Mammary epithelial cell (primary cell): ENCODE measurements around the gene TIMM21.

ENCODE experiments used
- EZH2 ChIP-seq: IDR thresholded peaks from 2 replicates; pipeline ENCODE4 v1.6.1; 2012; ENCODE audit warnings: low read length, inconsistent platforms, borderline replicate concordance
- TF ChIP-seq, protein P1 (sequence below), 2 donors: IDR thresholded peaks in 1 of 2; conservative IDR thresholded peaks in 1 of 2; 2 replicates each; pipeline ENCODE4 v1.5.1; 2011 to 2012; ENCODE audit warnings: inconsistent platforms in 2 of 2, low read length in 2 of 2, mild to moderate bottlenecking in 2 of 2, control low read depth in 1 of 2, low read depth in 1 of 2; ENCODE audit not compliant: insufficient read depth in 1 of 2; ENCODE audit errors: extremely low read depth in 1 of 2

DNA sequence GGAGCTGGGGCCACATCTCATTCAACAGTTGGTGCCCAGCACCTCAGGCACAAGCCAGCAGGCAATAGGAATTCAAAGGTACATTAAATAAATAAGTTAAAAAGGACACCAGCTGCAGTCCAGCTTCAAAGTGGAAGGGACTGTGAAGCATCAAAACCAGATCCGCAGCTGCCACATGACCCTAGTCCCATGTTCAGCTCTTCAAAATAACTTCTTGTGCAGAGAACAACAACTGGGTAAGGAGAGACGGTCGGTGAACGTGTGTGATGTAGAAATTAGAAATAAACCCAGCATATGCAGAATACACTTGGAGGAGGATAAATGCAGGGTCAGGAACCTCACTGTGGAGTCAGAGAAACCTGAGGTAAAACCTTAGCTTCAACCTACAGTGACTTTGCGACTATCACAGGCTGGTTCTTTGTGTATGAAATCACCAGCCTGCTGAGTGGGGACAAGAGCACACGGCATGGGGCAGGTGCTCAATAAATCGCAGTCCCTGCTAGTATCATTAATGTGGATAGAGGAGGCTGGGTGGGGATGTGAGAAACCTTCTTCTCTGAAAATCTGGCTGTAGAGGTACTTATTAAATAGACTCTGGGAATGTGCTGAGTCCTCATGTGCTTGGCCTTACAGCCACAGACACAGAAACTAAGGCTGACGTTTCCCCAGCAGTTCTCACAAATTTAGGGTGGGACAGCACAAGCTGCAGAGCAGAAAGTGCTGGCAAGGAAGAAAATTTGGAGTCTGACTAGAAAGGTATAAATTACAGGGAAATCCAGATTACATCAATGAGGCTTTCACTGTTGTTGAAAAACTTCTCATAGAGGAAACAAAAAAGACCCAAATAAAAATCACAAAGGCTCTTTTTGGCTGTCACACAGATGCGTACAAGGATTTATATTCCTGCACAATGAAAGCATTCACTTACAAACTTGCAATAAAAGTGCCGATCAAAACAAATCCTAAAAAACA is 21.4 kb upstream of the TIMM21 start:
- TF ChIP-seq, protein P1, sequence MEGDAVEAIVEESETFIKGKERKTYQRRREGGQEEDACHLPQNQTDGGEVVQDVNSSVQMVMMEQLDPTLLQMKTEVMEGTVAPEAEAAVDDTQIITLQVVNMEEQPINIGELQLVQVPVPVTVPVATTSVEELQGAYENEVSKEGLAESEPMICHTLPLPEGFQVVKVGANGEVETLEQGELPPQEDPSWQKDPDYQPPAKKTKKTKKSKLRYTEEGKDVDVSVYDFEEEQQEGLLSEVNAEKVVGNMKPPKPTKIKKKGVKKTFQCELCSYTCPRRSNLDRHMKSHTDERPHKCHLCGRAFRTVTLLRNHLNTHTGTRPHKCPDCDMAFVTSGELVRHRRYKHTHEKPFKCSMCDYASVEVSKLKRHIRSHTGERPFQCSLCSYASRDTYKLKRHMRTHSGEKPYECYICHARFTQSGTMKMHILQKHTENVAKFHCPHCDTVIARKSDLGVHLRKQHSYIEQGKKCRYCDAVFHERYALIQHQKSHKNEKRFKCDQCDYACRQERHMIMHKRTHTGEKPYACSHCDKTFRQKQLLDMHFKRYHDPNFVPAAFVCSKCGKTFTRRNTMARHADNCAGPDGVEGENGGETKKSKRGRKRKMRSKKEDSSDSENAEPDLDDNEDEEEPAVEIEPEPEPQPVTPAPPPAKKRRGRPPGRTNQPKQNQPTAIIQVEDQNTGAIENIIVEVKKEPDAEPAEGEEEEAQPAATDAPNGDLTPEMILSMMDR (conservative IDR thresholded peaks at IDR 0.05 in 1 of 2, IDR thresholded peaks at IDR 0.05 in 1 of 2; ENCODE audit: extremely low read depth in 1 of 2, insufficient read depth in 1 of 2, low read depth in 1 of 2, low read length in 2 of 2) = no peak
- TF ChIP-seq EZH2 = no peak
